ENCODE results near the gene STAT6. TPM values are rescaled to one million over a fixed set of nuclear protein-coding genes. Genes with fewer than 3 reads are reported as not detected.

Gene STAT6
- total and polyA plus RNA-seq, 2 donors (not counting 3 experiments of a cell fraction or from before 2014, with no cell fraction given): 136 to 147 TPM

DNA sequence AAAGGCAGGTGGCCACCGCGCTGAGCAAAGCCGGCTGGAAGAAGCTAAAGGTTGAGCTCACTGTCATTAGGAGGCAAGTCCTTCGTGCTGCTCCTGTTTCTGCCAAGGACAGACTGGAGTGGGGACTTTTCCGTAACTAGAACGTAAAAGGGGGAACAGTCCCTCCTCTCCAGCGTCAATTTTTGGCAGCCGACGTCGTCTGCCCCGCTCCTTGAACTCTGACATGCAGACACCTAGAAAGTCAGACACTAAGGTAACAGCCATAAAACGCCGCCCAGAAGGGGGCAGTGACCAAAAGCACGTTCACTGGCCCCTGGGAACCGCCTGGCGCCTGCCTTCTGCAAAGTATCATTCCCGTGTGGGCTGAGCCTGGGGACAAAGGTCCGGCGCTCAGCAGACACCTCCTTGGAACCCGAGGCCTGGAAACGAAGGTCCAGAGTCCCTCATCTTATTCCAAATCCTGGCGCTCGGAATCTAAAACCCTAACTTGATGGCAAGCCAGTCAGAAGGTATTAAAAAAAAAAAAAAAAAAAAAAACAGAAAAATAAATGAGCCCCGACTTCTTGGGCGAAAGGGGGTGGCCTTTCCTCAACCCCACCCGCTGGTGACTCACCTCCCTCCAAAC, 16.1 kb upstream of the STAT6 start:
- peaks cover 4% of the 10 kb centered on the region for H3K4me1 ChIP-seq (ENCODE audit: control insufficient read depth, extremely low read depth, insufficient read depth, low read length)
- H3K36me3 ChIP-seq (ENCODE audit: control insufficient read depth in 2 of 2, extremely low read depth in 1 of 2, insufficient read depth in 2 of 2, low read length in 2 of 2): no peaks in the 10 kb centered on the region
- intact Hi-C loops (cut with micrococcal nuclease): loop anchor here (5.0 kb wide), 1 partner anchor 115 kb away; no protein-coding TSS in a partner anchor
- TF ChIP-seq POLR2AphosphoS5 (IDR thresholded peaks at IDR 0.05; ENCODE audit: insufficient read depth, low read depth, low read length) (no peak), POLR2A (IDR thresholded peaks at IDR 0.05; ENCODE audit: low read depth, low read length) (no peak), FOS (IDR thresholded peaks at IDR 0.05; ENCODE audit: borderline replicate concordance, insufficient read depth, low read length) (peak; percentile 32), EZH2 (IDR thresholded peaks at IDR 0.05; ENCODE audit: borderline replicate concordance, low read depth, low read length, severe bottlenecking) (peak; percentile 45)
- TF ChIP-seq, protein P1, sequence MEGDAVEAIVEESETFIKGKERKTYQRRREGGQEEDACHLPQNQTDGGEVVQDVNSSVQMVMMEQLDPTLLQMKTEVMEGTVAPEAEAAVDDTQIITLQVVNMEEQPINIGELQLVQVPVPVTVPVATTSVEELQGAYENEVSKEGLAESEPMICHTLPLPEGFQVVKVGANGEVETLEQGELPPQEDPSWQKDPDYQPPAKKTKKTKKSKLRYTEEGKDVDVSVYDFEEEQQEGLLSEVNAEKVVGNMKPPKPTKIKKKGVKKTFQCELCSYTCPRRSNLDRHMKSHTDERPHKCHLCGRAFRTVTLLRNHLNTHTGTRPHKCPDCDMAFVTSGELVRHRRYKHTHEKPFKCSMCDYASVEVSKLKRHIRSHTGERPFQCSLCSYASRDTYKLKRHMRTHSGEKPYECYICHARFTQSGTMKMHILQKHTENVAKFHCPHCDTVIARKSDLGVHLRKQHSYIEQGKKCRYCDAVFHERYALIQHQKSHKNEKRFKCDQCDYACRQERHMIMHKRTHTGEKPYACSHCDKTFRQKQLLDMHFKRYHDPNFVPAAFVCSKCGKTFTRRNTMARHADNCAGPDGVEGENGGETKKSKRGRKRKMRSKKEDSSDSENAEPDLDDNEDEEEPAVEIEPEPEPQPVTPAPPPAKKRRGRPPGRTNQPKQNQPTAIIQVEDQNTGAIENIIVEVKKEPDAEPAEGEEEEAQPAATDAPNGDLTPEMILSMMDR (IDR thresholded peaks at IDR 0.05; ENCODE audit: extremely low read depth in 1 of 2, insufficient read depth in 1 of 2, low read depth in 1 of 2, low read length in 2 of 2): peak in 1 of 2 donors; percentile 16
- DNase-seq (ENCODE audit: low read depth, low spot score): no peak
- no peak overlapping the region for H3K9ac ChIP-seq (replicated peaks; ENCODE audit: extremely low read depth, insufficient read depth, low read length)
- peaks cover 40 to 58% of the 10 kb centered on the region in 2 experiments for H3K27me3 ChIP-seq (ENCODE audit: control insufficient read depth in 2 of 2, insufficient read depth in 2 of 2, low read length in 2 of 2)
- H3K27ac ChIP-seq (ENCODE audit: insufficient read depth, low read depth, low read length): no peak overlapping the region
- POLR2A ChIA-PET: interaction anchor here (1.2 kb wide), 1 partner anchor 402 kb away, joined by 3 read pairs; the partner anchor contains the start of gene NACA
- H3K4me2 ChIP-seq (ENCODE audit: insufficient read depth, low read length): peak overlapping the region; percentile 95
- no peaks in the 10 kb centered on the region for H3K9me1 ChIP-seq (replicated peaks; ENCODE audit: control insufficient read depth, extremely low read depth, insufficient read depth, low read length)
- CTCF ChIA-PET: interaction anchor here (0.7 to 18.0 kb wide), 14 partner anchors 15 to 146 kb away, joined by 3 to 429 read pairs (median 4); partner anchors contain the start of genes SHMT2 and STAT6
- BruUV-seq (replicated peaks): TSS peak; percentile 43
- H3K79me2 ChIP-seq (ENCODE audit: control insufficient read depth, insufficient read depth, low read length): no peaks in the 10 kb centered on the region
- peak overlapping the region; percentile 34 to 86 (median 68) for H3K4me3 ChIP-seq (replicated peaks in 1 of 3; ENCODE audit: insufficient read depth in 1 of 3, low read depth in 1 of 3, low read length in 3 of 3)
- H4K20me1 ChIP-seq (replicated peaks; ENCODE audit: control insufficient read depth, extremely low read depth, insufficient read depth, low read length): no peaks in the 10 kb centered on the region
- FAIRE-seq: no peak
- H2AFZ ChIP-seq (ENCODE audit: low read depth, low read length): peak overlapping the region; percentile 82
- dilution Hi-C loops (cut with MboI; ENCODE audit: extremely low pct_ligation_motif_present, low sequenced_read_pairs): no loop called here
- H3K9me3 ChIP-seq (replicated peaks; ENCODE audit: control insufficient read depth, insufficient read depth, low read length): no peaks in the 10 kb centered on the region

Data from endothelial cell of umbilical vein (primary cell).